ENCODE data around the gene SPOCK1.

- TF ChIP-seq CTCF (IDR thresholded peaks at IDR 0.05; ENCODE audit: extremely low read depth in 1 of 2, insufficient read depth in 1 of 2, low read depth in 1 of 2, low read length in 2 of 2) (no peak), MAX (IDR thresholded peaks at IDR 0.05; ENCODE audit: insufficient read depth, insufficient read length) (no peak), POLR2A (IDR thresholded peaks at IDR 0.05; ENCODE audit: low read depth, low read length) (no peak), GATA2 (IDR thresholded peaks at IDR 0.05; ENCODE audit: insufficient read depth, insufficient read length, low read depth, low read length) (no peak), MYC (IDR thresholded peaks at IDR 0.05; ENCODE audit: low read depth, low read length) (no peak), EZH2 (IDR thresholded peaks at IDR 0.05; ENCODE audit: borderline replicate concordance, low read depth, low read length, severe bottlenecking) (no peak), POLR2AphosphoS5 (IDR thresholded peaks at IDR 0.05; ENCODE audit: insufficient read depth, low read depth, low read length) (no peak)
These were observed 187.1 kb downstream of the SPOCK1 start for GRCh38 chr5:137312011-137312410.

Measured in endothelial cell of umbilical vein (primary cell).